Measurements from ENCODE around the gene GLUD1.
"Not testable (repeated sequence)": the region's sequence is repeated elsewhere in the genome, so short reads cannot be mapped to it uniquely, and the experiment has no call there.

The GLUD1 gene

GRCh38 chr10:87009134-87009696 lies 85.4 kb downstream of the GLUD1 start:
- DNase-seq; in situ Hi-C loops (cut with HindIII; ENCODE audit: low pct_ligation_motif_present, low sequenced_read_pairs); H3K27me3 ChIP-seq (replicated peaks); H3K36me3 ChIP-seq (replicated peaks); H3K4me3 ChIP-seq (ENCODE audit: low read depth, low read length); H3K27ac ChIP-seq: not testable (repeated sequence)

GRCh38 chr10:87008303-87008702 lies 86.3 kb downstream of the GLUD1 start:
- H3K36me3 ChIP-seq (replicated peaks); H3K4me3 ChIP-seq (ENCODE audit: low read depth, low read length); in situ Hi-C loops (cut with HindIII; ENCODE audit: low pct_ligation_motif_present, low sequenced_read_pairs); H3K27me3 ChIP-seq (replicated peaks); H3K27ac ChIP-seq; DNase-seq: not testable (repeated sequence)

- DNase-seq; in situ Hi-C loops (cut with HindIII; ENCODE audit: low pct_ligation_motif_present, low sequenced_read_pairs); H3K36me3 ChIP-seq (replicated peaks); H3K4me3 ChIP-seq (ENCODE audit: low read depth, low read length); H3K27ac ChIP-seq; H3K27me3 ChIP-seq (replicated peaks): not testable (repeated sequence)
Measured at GRCh38 chr10:87007674-87008073, 87.0 kb downstream of the GLUD1 start.

- H3K27ac ChIP-seq; H3K27me3 ChIP-seq (replicated peaks); H3K4me3 ChIP-seq (ENCODE audit: low read depth, low read length); in situ Hi-C loops (cut with HindIII; ENCODE audit: low pct_ligation_motif_present, low sequenced_read_pairs); H3K36me3 ChIP-seq (replicated peaks): not testable (repeated sequence)
- peak; percentile 28 for DNase-seq
Measured at GRCh38 chr10:87007124-87007523, 87.5 kb downstream of the GLUD1 start.

GRCh38 chr10:87000491-87000890 lies 94.2 kb downstream of the GLUD1 start:
- Histone ChIP-seq H3K4me3 (ENCODE audit: low read depth, low read length) (no peak overlapping the region), H3K27ac (no peak overlapping the region), H3K36me3 (replicated peaks) (no peaks in the 10 kb centered on the region), H3K27me3 (replicated peaks) (no peaks in the 10 kb centered on the region)
- in situ Hi-C loops (cut with HindIII; ENCODE audit: low pct_ligation_motif_present, low sequenced_read_pairs), result no loop called here
- DNase-seq, result no peak
- no peak for TF ChIP-seq CTCF (IDR thresholded peaks at IDR 0.05; ENCODE audit: low read depth, low read length, missing control alignments)
